GM23338 (cell line): ENCODE results near the gene CPNE8. TPM values are rescaled to one million over a fixed set of nuclear protein-coding genes. Genes with fewer than 3 reads are reported as not detected.

ENCODE experiments used
- ATAC-seq: fragments of 200-7000 bp; cut with Tn5 transposase; 3 replicates; pipeline ENCODE4 v1.9.1; 2020
- DNase-seq: peaks from one replicate; pipeline ENCODE4 v3.0.0-alpha.2; 2015; ENCODE audit warnings: low spot score
- H2AFZ ChIP-seq: fragments of 200-600 bp; sonication (generic); 2 replicates; pipeline ENCODE4 v1.8.0; 2016; ENCODE audit warnings: antibody characterized with exemption, mild to moderate bottlenecking, moderate library complexity
- H3F3A ChIP-seq: fragments of 200-600 bp; sonication (generic); replicated peaks from 2 replicates; pipeline ENCODE4 v1.8.0; 2017; ENCODE audit warnings: antibody characterized with exemption, mixed run types, low read depth
- H3K27ac ChIP-seq: fragments of 200-600 bp; sonication (generic); 2 replicates; pipeline ENCODE4 v1.6.1; 2016; ENCODE audit warnings: low read depth
- H3K27me3 ChIP-seq: fragments of 200-600 bp; sonication (generic); 2 replicates; pipeline ENCODE4 v1.8.0; 2016; ENCODE audit warnings: mild to moderate bottlenecking, mixed run types, moderate library complexity; ENCODE audit not compliant: insufficient read depth
- H3K36me3 ChIP-seq: fragments of 200-600 bp; sonication (generic); 2 replicates; pipeline ENCODE4 v1.8.0; 2016; ENCODE audit warnings: mild to moderate bottlenecking; ENCODE audit not compliant: insufficient read depth
- H3K4me1 ChIP-seq: fragments of 200-600 bp; sonication (generic); 2 replicates; pipeline ENCODE4 v1.8.0; 2016; ENCODE audit warnings: mild to moderate bottlenecking, moderate library complexity; ENCODE audit not compliant: insufficient read depth
- H3K4me2 ChIP-seq: fragments of 200-600 bp; sonication (generic); 2 replicates; pipeline ENCODE4 v1.7.1; 2017; ENCODE audit warnings: mixed run types
- H3K4me3 ChIP-seq: fragments of 200-600 bp; sonication (generic); 2 replicates; pipeline ENCODE4 v1.6.1; 2016; ENCODE audit warnings: mixed run types
- H3K79me2 ChIP-seq: fragments of 200-600 bp; sonication (generic); replicated peaks from 2 replicates; pipeline ENCODE4 v1.8.0; 2017; ENCODE audit warnings: mild to moderate bottlenecking; ENCODE audit not compliant: insufficient read depth
- H3K9me2 ChIP-seq: fragments of 200-600 bp; sonication (generic); 2 replicates; pipeline ENCODE4 v1.8.0; 2017; ENCODE audit not compliant: insufficient read depth
- H4K20me1 ChIP-seq: fragments of 200-600 bp; sonication (generic); replicated peaks from 2 replicates; pipeline ENCODE4 v1.8.0; 2017; ENCODE audit warnings: mild to moderate bottlenecking; ENCODE audit not compliant: insufficient read depth
- H3K27ac Mint-ChIP-seq: 2 replicates; pipeline ENCODE4 v1.8.0; 2020; ENCODE audit warnings: inconsistent platforms, mild to moderate bottlenecking, moderate library complexity, mixed read lengths
- H3K27me3 Mint-ChIP-seq: 3 replicates; pipeline ENCODE4 v1.8.0; 2022; ENCODE audit warnings: low read depth, mild to moderate bottlenecking, moderate library complexity, mixed read lengths, inconsistent platforms; ENCODE audit not compliant: insufficient read depth, poor library complexity
- H3K36me3 Mint-ChIP-seq: 3 replicates; pipeline ENCODE4 v1.8.0; 2021; ENCODE audit warnings: low read depth, mild to moderate bottlenecking, inconsistent platforms, moderate library complexity, mixed read lengths
- H3K4me1 Mint-ChIP-seq: 3 replicates; pipeline ENCODE4 v1.8.0; 2020; ENCODE audit warnings: mild to moderate bottlenecking, inconsistent platforms, mixed read lengths
- H3K4me3 Mint-ChIP-seq: 3 replicates; pipeline ENCODE4 v1.8.0; 2021; ENCODE audit warnings: moderate library complexity, mild to moderate bottlenecking, inconsistent platforms, mixed read lengths
- H3K9me3 Mint-ChIP-seq: 3 replicates; pipeline ENCODE4 v1.8.0; 2020; ENCODE audit warnings: moderate library complexity, mild to moderate bottlenecking, inconsistent platforms, mixed read lengths
- EZH2 ChIP-seq: fragments of 200-600 bp; sonication (generic); IDR thresholded peaks from one replicate; pipeline ENCODE4 v1.8.0; 2017; ENCODE audit warnings: antibody characterized with exemption, mild to moderate bottlenecking, low read depth; ENCODE audit not compliant: unreplicated experiment
- NANOG ChIP-seq: IDR thresholded peaks from 2 replicates; pipeline ENCODE4 v1.6.1; 2016; ENCODE audit warnings: antibody characterized with exemption, borderline replicate concordance
- POLR2AphosphoS5 ChIP-seq: IDR thresholded peaks from 2 replicates; pipeline ENCODE4 v1.6.1; 2016; ENCODE audit warnings: antibody characterized with exemption, low read depth
- REST ChIP-seq: IDR thresholded peaks from one replicate; pipeline ENCODE4 v1.6.1; 2018; ENCODE audit warnings: antibody characterized with exemption; ENCODE audit not compliant: unreplicated experiment
- ZNF331 ChIP-seq: fragments of 250-450 bp; sonication (Bioruptor Pico); IDR thresholded peaks from 2 replicates; pipeline ENCODE4 v1.5.0; 2020; ENCODE audit warnings: low read depth, mild to moderate bottlenecking, moderate library complexity
- ZNF462 ChIP-seq: fragments of 250-450 bp; sonication (Bioruptor Pico); IDR thresholded peaks from 2 replicates; pipeline ENCODE4 v1.5.0; 2020; ENCODE audit warnings: mild to moderate bottlenecking, moderate library complexity
- polyA plus RNA-seq: library from polyadenylated mRNA; unstranded; fragments of >200 nt; fragmentation: Nextera tagmentation; extraction: Ambion mirVana; gene quantifications from 2 replicates; pipeline ENCODE4 v1.2.1, GENCODE V29; 2016
- total RNA-seq: library from RNA; depleted of rRNA; stranded (reverse); fragments of >200 nt; shearing (Covaris generic); gene quantifications from 2 replicates; pipeline ENCODE4 v1.2.3, GENCODE V29; 2014

CPNE8 gene
- total and polyA plus RNA-seq, 2 experiments from 2014 or later = 8.7 to 10.1 TPM

- TF ChIP-seq ZNF462 (CRISPR knock-in tag) = no peak
- TF ChIP-seq POLR2AphosphoS5 = no peak
- TF ChIP-seq EZH2 = no peak
- TF ChIP-seq NANOG = no peak
Measured at GRCh38 chr12:38934078-38934584, 28.7 kb upstream of the CPNE8 start (continued).

DNA sequence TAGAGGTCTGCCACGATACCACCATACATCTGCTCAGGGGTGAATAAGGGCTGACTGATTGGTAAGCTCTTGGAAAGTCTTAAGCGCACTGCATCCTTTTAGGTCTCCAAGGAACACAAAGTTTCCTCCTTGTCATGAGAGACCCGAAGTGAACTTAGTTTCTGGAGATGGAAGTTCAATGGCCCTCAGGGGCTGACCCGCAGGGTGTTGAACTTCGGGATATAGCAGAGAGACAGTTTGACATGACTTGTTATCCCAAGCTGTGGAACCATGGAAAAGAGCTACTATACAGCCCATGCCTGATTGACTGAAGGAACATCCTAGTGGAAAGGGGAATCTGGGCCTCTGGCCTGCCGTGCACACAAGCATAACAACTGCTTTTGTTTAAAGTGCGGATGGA is 26.9 kb upstream of the CPNE8 start:
- H2AFZ ChIP-seq = no peak overlapping the region
- ATAC-seq = no peak
- peaks cover 7% of the 10 kb centered on the region; the same call in 2 of the 3 replicates for H3K9me3 Mint-ChIP-seq
- TF ChIP-seq POLR2AphosphoS5 (no peak), REST (no peak), ZNF331 (CRISPR knock-in tag) (no peak)
- no peak overlapping the region for H3K4me3 ChIP-seq
- H3K4me3 Mint-ChIP-seq = no peak overlapping the region
- no peaks in the 10 kb centered on the region for H3K79me2 ChIP-seq
- no peak overlapping the region for H3K27ac ChIP-seq
- no peaks in the 10 kb centered on the region for H3K4me1 ChIP-seq
- H3K27ac Mint-ChIP-seq = no peak overlapping the region
- peaks cover 5% of the 10 kb centered on the region; the same call in 1 of the 2 replicates for H3K9me2 ChIP-seq
- peaks cover 3% of the 10 kb centered on the region for H3K27me3 Mint-ChIP-seq
- 0 out of 3 replicates have a peak, but pooled peaks cover 1% of the 10 kb centered on the region for H3K36me3 Mint-ChIP-seq
- no peaks in the 10 kb centered on the region for H3F3A ChIP-seq
- no peaks in the 10 kb centered on the region for H3K36me3 ChIP-seq
- H3K4me2 ChIP-seq = no peak overlapping the region
- no peaks in the 10 kb centered on the region for H3K4me1 Mint-ChIP-seq
- no peaks in the 10 kb centered on the region for H3K27me3 ChIP-seq
- H4K20me1 ChIP-seq = no peaks in the 10 kb centered on the region
- DNase-seq = no peak
